Measurements from ENCODE around the gene RBFOX2.

GRCh38 chr22:35782504-35782903, 246.1 kb downstream of the RBFOX2 start:
- TF ChIP-seq, protein P1, sequence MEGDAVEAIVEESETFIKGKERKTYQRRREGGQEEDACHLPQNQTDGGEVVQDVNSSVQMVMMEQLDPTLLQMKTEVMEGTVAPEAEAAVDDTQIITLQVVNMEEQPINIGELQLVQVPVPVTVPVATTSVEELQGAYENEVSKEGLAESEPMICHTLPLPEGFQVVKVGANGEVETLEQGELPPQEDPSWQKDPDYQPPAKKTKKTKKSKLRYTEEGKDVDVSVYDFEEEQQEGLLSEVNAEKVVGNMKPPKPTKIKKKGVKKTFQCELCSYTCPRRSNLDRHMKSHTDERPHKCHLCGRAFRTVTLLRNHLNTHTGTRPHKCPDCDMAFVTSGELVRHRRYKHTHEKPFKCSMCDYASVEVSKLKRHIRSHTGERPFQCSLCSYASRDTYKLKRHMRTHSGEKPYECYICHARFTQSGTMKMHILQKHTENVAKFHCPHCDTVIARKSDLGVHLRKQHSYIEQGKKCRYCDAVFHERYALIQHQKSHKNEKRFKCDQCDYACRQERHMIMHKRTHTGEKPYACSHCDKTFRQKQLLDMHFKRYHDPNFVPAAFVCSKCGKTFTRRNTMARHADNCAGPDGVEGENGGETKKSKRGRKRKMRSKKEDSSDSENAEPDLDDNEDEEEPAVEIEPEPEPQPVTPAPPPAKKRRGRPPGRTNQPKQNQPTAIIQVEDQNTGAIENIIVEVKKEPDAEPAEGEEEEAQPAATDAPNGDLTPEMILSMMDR (IDR thresholded peaks at IDR 0.05), result no peak
- TF ChIP-seq EZH2 (IDR thresholded peaks at IDR 0.05; ENCODE audit: borderline replicate concordance, insufficient read depth, low read depth, low read length, poor library complexity, severe bottlenecking), result no peak

Measured in B cell (primary cell).